Measurements from ENCODE around the gene CFAP46. TPM values are rescaled to one million over a fixed set of nuclear protein-coding genes. Genes with fewer than 3 reads are reported as not detected.

CFAP46 gene
- total and polyA plus RNA-seq, 10 of the 15 experiments (the other 5 are each of a cell fraction or from before 2014, with no cell fraction given), result 0.01 to 0.18 (median 0.03) TPM; not detected in 7

- DNase-seq (ENCODE audit: low read depth, low spot score) (no peak), ATAC-seq (no peak), FAIRE-seq (no peak)
- no TSS peak for BruUV-seq (replicated peaks)
- WGBS (ENCODE audit: insufficient coverage, insufficient replicate concordance, low lambda C conversion rate, missing lambda C conversion rate), result 61% methylated on average over 47 of the region's 52 CpGs
- H2AFZ ChIP-seq (ENCODE audit: control insufficient read depth, low read depth, low read length), result no peak overlapping the region
- in situ Hi-C loops (cut with MboI), result no loop called here
- no peak overlapping the region for H3K4me2 ChIP-seq (ENCODE audit: control insufficient read depth, insufficient read depth)
- intact Hi-C loops (cut with micrococcal nuclease; ENCODE audit: unreplicated experiment), result no loop called here
- SMC1A ChIA-PET (ENCODE audit: uncharacterized antibody, unreplicated experiment), result no interaction called here
- H3K4me1 ChIP-seq (ENCODE audit: control insufficient read depth, insufficient read depth, low read length), result no peaks in the 10 kb centered on the region
- POLR2A ChIA-PET, result no interaction called here
- TF ChIP-seq ZBTB33 (IDR thresholded peaks at IDR 0.05), result no peak
- TF ChIP-seq SUPT20H (IDR thresholded peaks at IDR 0.05; ENCODE audit: borderline replicate concordance, control insufficient read depth, low read depth, low read length), result no peak
- no peak for TF ChIP-seq WRNIP1 (IDR thresholded peaks at IDR 0.05; ENCODE audit: borderline replicate concordance, low read depth, low read length)
- no peak for TF ChIP-seq RFX5 (IDR thresholded peaks at IDR 0.05; ENCODE audit: low read depth, low read length)
- TF ChIP-seq PAX5 (IDR thresholded peaks at IDR 0.05; ENCODE audit: borderline replicate concordance, low read depth, low read length), result no peak
- TF ChIP-seq SRF (IDR thresholded peaks at IDR 0.05; ENCODE audit: low read depth in 2 of 2, low read length in 2 of 2), result no peak
- no peak for TF ChIP-seq E2F8 (IDR thresholded peaks at IDR 0.05; ENCODE audit: low read depth, partially characterized antibody)
- TF ChIP-seq CREB1 (IDR thresholded peaks at IDR 0.05; ENCODE audit: low read depth), result no peak
- TF ChIP-seq NFYB (IDR thresholded peaks at IDR 0.05; ENCODE audit: insufficient read depth, low read depth, low read length), result no peak
- TF ChIP-seq ZBED1 (IDR thresholded peaks at IDR 0.05; ENCODE audit: borderline replicate concordance), result no peak
- TF ChIP-seq PAX8 (IDR thresholded peaks at IDR 0.05), result no peak
- no peak for TF ChIP-seq SPI1 (IDR thresholded peaks at IDR 0.05; ENCODE audit: borderline replicate concordance, insufficient read depth, low read depth, low read length)
- no peak for TF ChIP-seq BRCA1 (IDR thresholded peaks at IDR 0.05; ENCODE audit: low read depth, low read length)
- TF ChIP-seq MYB (IDR thresholded peaks at IDR 0.05; ENCODE audit: borderline replicate concordance, low read depth, low read length), result no peak
- no peak for TF ChIP-seq CBFB (IDR thresholded peaks at IDR 0.05; ENCODE audit: low read depth)
- no peak for TF ChIP-seq MAX (IDR thresholded peaks at IDR 0.05; ENCODE audit: low read depth, low read length)
- no peak for TF ChIP-seq ZNF622 (IDR thresholded peaks at IDR 0.05)
- RAD21 ChIA-PET (ENCODE audit: unreplicated experiment), result no interaction called here
- H3K9me3 ChIP-seq (replicated peaks; ENCODE audit: control insufficient read depth, insufficient read depth, low read length), result no peaks in the 10 kb centered on the region
- CTCF ChIA-PET, result no interaction called here
- H3K9ac ChIP-seq (ENCODE audit: control insufficient read depth, insufficient read depth, low read length), result no peak overlapping the region
- H3K4me3 ChIP-seq, result no peak overlapping the region
- no peaks in the 10 kb centered on the region for H3K36me3 ChIP-seq (ENCODE audit: control insufficient read depth in 2 of 2, insufficient read depth in 2 of 2, low read length in 1 of 2)
- no peaks in the 10 kb centered on the region for H3K27me3 ChIP-seq (replicated peaks in 1 of 2; ENCODE audit: control insufficient read depth in 2 of 2, insufficient read depth in 2 of 2, low read length in 1 of 2)
- no peaks in the 10 kb centered on the region for H4K20me1 ChIP-seq (ENCODE audit: control insufficient read depth, insufficient read depth)
- H3K79me2 ChIP-seq (ENCODE audit: control insufficient read depth, insufficient read depth, low read length), result no peaks in the 10 kb centered on the region
- H3K27ac ChIP-seq (ENCODE audit: control insufficient read depth, insufficient read depth), result no peak overlapping the region
These were observed 20.3 kb downstream of the CFAP46 start for GRCh38 chr10:132921818-132922807.
